ENCODE measurements around the gene STK39.

The STK39 gene

GRCh38 chr2:167953776-167954175 is 293.6 kb downstream of the STK39 start:
- no peaks in the 10 kb centered on the region for H4K20me1 ChIP-seq (ENCODE audit: insufficient read depth, low read length)
- H3K4me1 ChIP-seq (ENCODE audit: insufficient read depth, low read length) = no peaks in the 10 kb centered on the region
- no peak overlapping the region for H3K4me3 ChIP-seq (ENCODE audit: low read depth in 1 of 2, low read length in 2 of 2)
- H3K4me2 ChIP-seq (ENCODE audit: insufficient read depth, low read length) = no peak overlapping the region
- H3K27me3 ChIP-seq (ENCODE audit: insufficient read depth, low read length, poor library complexity) = no peaks in the 10 kb centered on the region
- no peak for DNase-seq
- no peak overlapping the region for H3K9ac ChIP-seq (ENCODE audit: low read depth, low read length)
- no peaks in the 10 kb centered on the region for H3K79me2 ChIP-seq (ENCODE audit: insufficient read depth, low read length)
- H2AFZ ChIP-seq (ENCODE audit: low read depth, low read length) = no peak overlapping the region
- TF ChIP-seq EZH2 (IDR thresholded peaks at IDR 0.05; ENCODE audit: borderline replicate concordance, low read depth, low read length, severe bottlenecking) (no peak), CTCF (IDR thresholded peaks at IDR 0.05; ENCODE audit: borderline replicate concordance, extremely low read depth, low read length, poor library complexity, severe bottlenecking) (no peak)
- H3K9me3 ChIP-seq (ENCODE audit: insufficient read depth, low read length, severe bottlenecking) = no peaks in the 10 kb centered on the region
- ATAC-seq (ENCODE audit: insufficient read depth, low read depth) = no peak
- no peak overlapping the region for H3K27ac ChIP-seq (ENCODE audit: low read length)
- no peaks in the 10 kb centered on the region; the same call in 1 of the 2 replicates for H3K36me3 ChIP-seq (ENCODE audit: insufficient read depth, low read length)

GRCh38 chr2:167950571-167950970 is 296.8 kb downstream of the STK39 start:
- H3K4me3 ChIP-seq (ENCODE audit: low read depth in 1 of 2, low read length in 2 of 2) = no peak overlapping the region
- H3K27me3 ChIP-seq (ENCODE audit: insufficient read depth, low read length, poor library complexity) = no peaks in the 10 kb centered on the region
- TF ChIP-seq EZH2 (IDR thresholded peaks at IDR 0.05; ENCODE audit: borderline replicate concordance, low read depth, low read length, severe bottlenecking) (no peak), CTCF (IDR thresholded peaks at IDR 0.05; ENCODE audit: borderline replicate concordance, extremely low read depth, low read length, poor library complexity, severe bottlenecking) (no peak)
- no peaks in the 10 kb centered on the region for H3K4me1 ChIP-seq (ENCODE audit: insufficient read depth, low read length)
- DNase-seq (no peak), ATAC-seq (ENCODE audit: insufficient read depth, low read depth) (peak; percentile 60; the same call in 1 of the 3 replicates)
- H3K27ac ChIP-seq (ENCODE audit: low read length) = no peak overlapping the region
- H2AFZ ChIP-seq (ENCODE audit: low read depth, low read length) = no peak overlapping the region
- H3K36me3 ChIP-seq (ENCODE audit: insufficient read depth, low read length) = no peaks in the 10 kb centered on the region; the same call in 1 of the 2 replicates
- H3K79me2 ChIP-seq (ENCODE audit: insufficient read depth, low read length) = no peaks in the 10 kb centered on the region
- H3K9me3 ChIP-seq (ENCODE audit: insufficient read depth, low read length, severe bottlenecking) = no peaks in the 10 kb centered on the region
- H3K4me2 ChIP-seq (ENCODE audit: insufficient read depth, low read length) = no peak overlapping the region
- no peak overlapping the region for H3K9ac ChIP-seq (ENCODE audit: low read depth, low read length)
- no peaks in the 10 kb centered on the region for H4K20me1 ChIP-seq (ENCODE audit: insufficient read depth, low read length)

- Histone ChIP-seq H2AFZ (ENCODE audit: low read depth, low read length) (no peak overlapping the region), H3K9me3 (ENCODE audit: insufficient read depth, low read length, severe bottlenecking) (no peaks in the 10 kb centered on the region), H3K27ac (ENCODE audit: low read length) (no peak overlapping the region), H3K4me3 (ENCODE audit: low read depth in 1 of 2, low read length in 2 of 2) (no peak overlapping the region), H3K79me2 (ENCODE audit: insufficient read depth, low read length) (no peaks in the 10 kb centered on the region), H4K20me1 (ENCODE audit: insufficient read depth, low read length) (no peaks in the 10 kb centered on the region), H3K4me1 (ENCODE audit: insufficient read depth, low read length) (no peaks in the 10 kb centered on the region), H3K4me2 (ENCODE audit: insufficient read depth, low read length) (no peak overlapping the region), H3K36me3 (ENCODE audit: insufficient read depth, low read length) (no peaks in the 10 kb centered on the region), H3K9ac (ENCODE audit: low read depth, low read length) (no peak overlapping the region), H3K27me3 (ENCODE audit: insufficient read depth, low read length, poor library complexity) (no peaks in the 10 kb centered on the region)
- no peak for ATAC-seq (ENCODE audit: insufficient read depth, low read depth)
- no peak for TF ChIP-seq EZH2 (IDR thresholded peaks at IDR 0.05; ENCODE audit: borderline replicate concordance, low read depth, low read length, severe bottlenecking)
- no peak for TF ChIP-seq CTCF (IDR thresholded peaks at IDR 0.05; ENCODE audit: borderline replicate concordance, extremely low read depth, low read length, poor library complexity, severe bottlenecking)
- no peak for DNase-seq
These were observed 301.0 kb downstream of the STK39 start for GRCh38 chr2:167946441-167946841.
